ENCODE data around the gene TNRC6C. TPM values are rescaled to one million over a fixed set of nuclear protein-coding genes. Genes with fewer than 3 reads are reported as not detected.
"Not testable (repeated sequence)": the region's sequence is repeated elsewhere in the genome, so short reads cannot be mapped to it uniquely, and the experiment has no call there.

Gene TNRC6C
- total RNA-seq, 2 experiments from 2014 or later: 10.9 to 15.6 TPM

GRCh38 chr17:77990301-77990700 lies 31.8 kb downstream of the TNRC6C start:
- no peak for DNase-seq
- no peak overlapping the region for H3K27ac Mint-ChIP-seq
- intact Hi-C loops (cut with micrococcal nuclease): no loop called here
- no peaks in the 10 kb centered on the region for H3K27me3 Mint-ChIP-seq
- H3K4me1 Mint-ChIP-seq (ENCODE audit: low read depth): peaks cover 39% of the 10 kb centered on the region
- H3K36me3 Mint-ChIP-seq: peaks cover 3% of the 10 kb centered on the region
- ChIA-PET POLR2A (no interaction called here), CTCF (no interaction called here)
- no peaks in the 10 kb centered on the region for H3K9me3 Mint-ChIP-seq
- H3K4me3 Mint-ChIP-seq: no peak overlapping the region

DNA sequence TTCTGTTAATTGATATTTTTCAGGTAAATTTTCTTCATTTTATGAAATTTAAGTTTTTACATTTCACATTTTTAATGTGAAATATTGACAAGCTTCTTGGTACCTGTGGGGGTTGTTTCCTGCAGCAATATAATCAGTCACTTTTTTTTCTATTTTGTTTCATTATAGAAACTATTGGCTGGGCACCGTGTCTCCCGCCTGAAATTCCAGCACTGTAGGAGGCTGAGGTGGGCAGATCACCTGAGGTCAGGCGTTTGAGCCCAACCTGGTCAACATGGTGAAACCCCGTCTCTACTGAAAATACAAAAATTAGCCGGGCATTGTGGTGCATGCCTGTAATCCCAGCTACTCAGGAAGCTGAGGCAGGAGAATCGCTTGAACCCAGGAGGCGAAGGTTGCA lies 35.2 kb downstream of the TNRC6C start:
- POLR2A ChIA-PET; H3K9me3 Mint-ChIP-seq; H3K27me3 Mint-ChIP-seq; H3K27ac Mint-ChIP-seq; DNase-seq; H3K36me3 Mint-ChIP-seq; intact Hi-C loops (cut with micrococcal nuclease); H3K4me3 Mint-ChIP-seq: not testable (repeated sequence)
- H3K4me1 Mint-ChIP-seq (ENCODE audit: low read depth): peaks cover 53% of the 10 kb centered on the region
- CTCF ChIA-PET: interaction anchor here (1.0 to 1.9 kb wide), 2 partner anchors 20 to 428 kb away, joined by 4 to 7 read pairs; no protein-coding TSS in a partner anchor

DNA sequence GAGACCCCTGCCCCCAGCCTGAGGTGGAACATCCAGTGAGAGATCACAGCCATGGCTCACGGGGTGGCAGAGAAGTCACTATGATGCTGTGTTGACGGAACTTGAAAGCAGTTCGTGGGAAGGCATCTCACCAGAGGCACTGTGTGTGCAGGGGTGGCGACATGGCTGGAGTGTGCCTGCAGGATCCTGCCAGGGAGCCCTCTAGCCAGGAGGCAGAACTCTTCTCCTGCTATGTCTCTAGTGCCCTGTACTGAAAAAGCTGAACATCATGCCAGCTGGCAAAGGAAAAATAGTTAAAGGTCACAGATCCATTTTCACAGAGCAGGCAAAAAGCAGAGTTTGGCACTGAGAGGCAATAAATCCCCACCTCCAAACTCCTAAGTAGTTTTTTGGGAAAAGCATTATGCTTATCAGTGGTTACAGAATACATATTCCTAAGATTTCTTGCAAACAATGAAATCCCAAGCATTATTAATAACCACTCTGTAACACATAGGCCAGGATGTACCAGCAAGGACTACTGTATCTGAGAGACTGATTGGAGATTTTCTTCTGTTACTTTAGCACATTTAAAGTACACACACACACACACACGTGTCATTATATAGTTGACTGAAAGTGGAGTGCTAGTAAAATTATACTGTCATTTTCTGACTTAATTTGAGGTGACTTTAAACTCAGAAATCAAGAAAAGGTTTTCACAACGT lies 36.8 kb downstream of the TNRC6C start:
- Mint-ChIP-seq H3K9me3 (no peaks in the 10 kb centered on the region), H3K27ac (no peak overlapping the region), H3K4me3 (no peak overlapping the region), H3K4me1 (ENCODE audit: low read depth) (peaks cover 54% of the 10 kb centered on the region), H3K36me3 (peaks cover 3% of the 10 kb centered on the region), H3K27me3 (no peaks in the 10 kb centered on the region)
- CTCF ChIA-PET: interaction anchor here (0.7 to 1.9 kb wide), 3 partner anchors 18 to 216 kb away, joined by 3 to 7 read pairs (median 3); no protein-coding TSS in a partner anchor
- intact Hi-C loops (cut with micrococcal nuclease): loop anchor here (5.0 kb wide), 1 partner anchor 33 kb away; no protein-coding TSS in a partner anchor
- DNase-seq: peak; percentile 43
- POLR2A ChIA-PET: no interaction called here

GRCh38 chr17:77996256-77996655 lies 37.8 kb downstream of the TNRC6C start:
- CTCF ChIA-PET: no interaction called here
- intact Hi-C loops (cut with micrococcal nuclease): loop anchor here (5.0 kb wide), 1 partner anchor 34 kb away; no protein-coding TSS in a partner anchor
- POLR2A ChIA-PET: no interaction called here
- Mint-ChIP-seq H3K4me3 (no peak overlapping the region), H3K27ac (no peak overlapping the region), H3K36me3 (peaks cover 2% of the 10 kb centered on the region), H3K9me3 (no peaks in the 10 kb centered on the region), H3K4me1 (ENCODE audit: low read depth) (peaks cover 62% of the 10 kb centered on the region), H3K27me3 (no peaks in the 10 kb centered on the region)
- no peak for DNase-seq

DNA sequence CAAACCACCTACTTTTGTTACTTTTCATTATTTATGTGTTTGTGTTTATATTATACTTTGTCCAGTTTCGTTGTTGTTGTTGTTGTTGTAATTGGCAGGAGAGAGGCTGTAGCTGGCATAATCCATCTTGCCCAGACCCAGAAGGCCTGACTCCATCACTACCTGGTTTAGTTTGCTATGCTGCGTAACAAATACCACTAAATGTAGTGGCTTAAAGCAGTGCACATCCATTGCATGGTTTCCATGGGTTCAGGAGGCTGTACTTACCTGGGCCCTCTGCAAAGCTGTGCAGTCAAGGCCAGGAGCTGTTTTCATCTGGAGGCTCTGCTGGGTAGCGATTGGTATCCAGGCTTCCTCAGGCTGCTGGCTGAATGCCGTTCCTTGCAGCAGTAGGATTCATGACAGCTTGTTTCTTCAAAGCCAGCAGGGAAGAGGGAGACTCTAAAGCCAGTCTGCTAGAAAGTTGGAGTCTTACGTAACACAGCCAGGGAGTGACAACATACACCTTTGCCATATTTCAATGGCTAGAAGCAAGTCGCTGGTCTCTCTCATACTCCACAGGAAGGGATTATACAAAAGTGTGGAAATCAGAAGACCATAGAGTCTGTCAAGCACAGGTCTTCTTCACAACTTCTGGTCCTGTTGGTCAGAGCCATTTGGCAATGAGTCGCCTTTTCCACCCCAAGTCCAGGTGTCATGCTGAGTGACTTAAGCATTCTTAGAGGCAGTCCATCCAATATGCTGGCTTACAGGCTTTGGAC lies 41.1 kb downstream of the TNRC6C start:
- CTCF ChIA-PET: interaction anchor here (1.0 kb wide), 1 partner anchor 20 kb away, joined by 4 read pairs; no protein-coding TSS in a partner anchor
- Mint-ChIP-seq H3K36me3 (peaks cover 3% of the 10 kb centered on the region), H3K9me3 (no peaks in the 10 kb centered on the region), H3K4me1 (ENCODE audit: low read depth) (peaks cover 67% of the 10 kb centered on the region), H3K27ac (no peak overlapping the region), H3K4me3 (no peak overlapping the region), H3K27me3 (no peaks in the 10 kb centered on the region)
- intact Hi-C loops (cut with micrococcal nuclease): loop anchor here (5.0 kb wide), 1 partner anchor 37 kb away; no protein-coding TSS in a partner anchor
- POLR2A ChIA-PET: no interaction called here
- DNase-seq: peak; percentile 45

- H3K27ac Mint-ChIP-seq: no peak overlapping the region
- POLR2A ChIA-PET: no interaction called here
- no peaks in the 10 kb centered on the region for H3K27me3 Mint-ChIP-seq
- H3K36me3 Mint-ChIP-seq: peaks cover 8% of the 10 kb centered on the region
- CTCF ChIA-PET: interaction anchor here (5.9 kb wide), 1 partner anchor 13 kb away, joined by 42 read pairs; no protein-coding TSS in a partner anchor
- H3K4me1 Mint-ChIP-seq (ENCODE audit: low read depth): peaks cover 65% of the 10 kb centered on the region
- H3K4me3 Mint-ChIP-seq: no peak overlapping the region
- no peak for DNase-seq
- intact Hi-C loops (cut with micrococcal nuclease): no loop called here
- no peaks in the 10 kb centered on the region for H3K9me3 Mint-ChIP-seq
Observed at GRCh38 chr17:78000341-78000740, 41.8 kb downstream of the TNRC6C start.

GRCh38 chr17:78001182-78001581 lies 42.7 kb downstream of the TNRC6C start:
- DNase-seq: no peak
- Mint-ChIP-seq H3K36me3 (peaks cover 8% of the 10 kb centered on the region), H3K4me3 (no peak overlapping the region), H3K4me1 (ENCODE audit: low read depth) (peaks cover 66% of the 10 kb centered on the region), H3K9me3 (no peaks in the 10 kb centered on the region), H3K27me3 (no peaks in the 10 kb centered on the region), H3K27ac (no peak overlapping the region)
- POLR2A ChIA-PET: no interaction called here
- intact Hi-C loops (cut with micrococcal nuclease): no loop called here
- CTCF ChIA-PET: interaction anchor here (3.8 to 5.9 kb wide), 2 partner anchors 12 to 19 kb away, joined by 17 to 42 read pairs; no protein-coding TSS in a partner anchor

GRCh38 chr17:78001612-78002011 lies 43.1 kb downstream of the TNRC6C start:
- no peak overlapping the region for H3K27ac Mint-ChIP-seq
- peaks cover 8% of the 10 kb centered on the region for H3K36me3 Mint-ChIP-seq
- intact Hi-C loops (cut with micrococcal nuclease): no loop called here
- DNase-seq: no peak
- H3K27me3 Mint-ChIP-seq: no peaks in the 10 kb centered on the region
- CTCF ChIA-PET: interaction anchor here (3.8 to 5.9 kb wide), 2 partner anchors 12 to 18 kb away, joined by 17 to 42 read pairs; no protein-coding TSS in a partner anchor
- H3K4me3 Mint-ChIP-seq: no peak overlapping the region
- POLR2A ChIA-PET: no interaction called here
- peaks cover 67% of the 10 kb centered on the region for H3K4me1 Mint-ChIP-seq (ENCODE audit: low read depth)
- no peaks in the 10 kb centered on the region for H3K9me3 Mint-ChIP-seq

- peaks cover 64% of the 10 kb centered on the region for H3K4me1 Mint-ChIP-seq (ENCODE audit: low read depth)
- H3K4me3 Mint-ChIP-seq: no peak overlapping the region
- intact Hi-C loops (cut with micrococcal nuclease): no loop called here
- CTCF ChIA-PET: interaction anchor here (3.8 to 5.9 kb wide), 2 partner anchors 11 to 18 kb away, joined by 17 to 42 read pairs; no protein-coding TSS in a partner anchor
- no peaks in the 10 kb centered on the region for H3K27me3 Mint-ChIP-seq
- peaks cover 8% of the 10 kb centered on the region for H3K36me3 Mint-ChIP-seq
- POLR2A ChIA-PET: interaction anchor here (1.1 kb wide), 1 partner anchor 11 kb away, joined by 3 read pairs; no protein-coding TSS in a partner anchor
- no peak for DNase-seq
- H3K9me3 Mint-ChIP-seq: no peaks in the 10 kb centered on the region
- no peak overlapping the region for H3K27ac Mint-ChIP-seq
Observed at GRCh38 chr17:78002166-78002565, 43.7 kb downstream of the TNRC6C start.

GRCh38 chr17:78005452-78006171 lies 47.1 kb downstream of the TNRC6C start:
- POLR2A ChIA-PET: interaction anchor here (2.0 kb wide), 1 partner anchor 48 kb away, joined by 5 read pairs; the partner anchor contains the start of gene TNRC6C
- DNase-seq: no peak
- Mint-ChIP-seq H3K9me3 (no peaks in the 10 kb centered on the region), H3K27me3 (no peaks in the 10 kb centered on the region), H3K27ac (no peak overlapping the region), H3K4me1 (ENCODE audit: low read depth) (peaks cover 38% of the 10 kb centered on the region), H3K4me3 (no peak overlapping the region), H3K36me3 (peaks cover 12% of the 10 kb centered on the region)
- intact Hi-C loops (cut with micrococcal nuclease): no loop called here
- CTCF ChIA-PET: interaction anchor here (1.0 to 5.9 kb wide), 5 partner anchors 8 to 463 kb away, joined by 3 to 42 read pairs (median 3); no protein-coding TSS in a partner anchor

- Mint-ChIP-seq H3K27me3 (no peaks in the 10 kb centered on the region), H3K27ac (no peak overlapping the region), H3K36me3 (peaks cover 12% of the 10 kb centered on the region), H3K9me3 (no peaks in the 10 kb centered on the region), H3K4me3 (no peak overlapping the region), H3K4me1 (ENCODE audit: low read depth) (peaks cover 37% of the 10 kb centered on the region)
- DNase-seq: no peak
- ChIA-PET POLR2A (no interaction called here), CTCF (interaction anchor here (1.7 to 5.9 kb wide), 3 partner anchors 7 to 43 kb away, joined by 3 to 42 read pairs (median 15); no protein-coding TSS in a partner anchor)
- intact Hi-C loops (cut with micrococcal nuclease): no loop called here
Observed at GRCh38 chr17:78006338-78006737, 47.8 kb downstream of the TNRC6C start.
